GM18498 (cell line): ENCODE measurements around the gene HOXA10.

ENCODE experiments used
- ATAC-seq: cut with Tn5 transposase; IDR thresholded peaks from one replicate; pipeline ENCODE4 v1.9.1; 2021; ENCODE audit warnings: mild to moderate bottlenecking, moderate library complexity; ENCODE audit not compliant: unreplicated experiment

HOXA10 gene

GRCh38 chr7:27157702-27158431 is 16.3 kb downstream of the HOXA10 start:
- ATAC-seq, result no peak

- ATAC-seq, result no peak
Observed at GRCh38 chr7:27156916-27157701, 17.0 kb downstream of the HOXA10 start.

- ATAC-seq, result no peak
Observed at GRCh38 chr7:27156508-27156898, 17.6 kb downstream of the HOXA10 start, which contains the start of gene HOXA7. Gene HOXA7 (minus strand): TSS chr7:27156675. CDS start chr7:27156545, 130 bp downstream.

GRCh38 chr7:27155816-27156507 is 18.2 kb downstream of the HOXA10 start:
- no peak for ATAC-seq

GRCh38 chr7:27154901-27155815 is 19.0 kb downstream of the HOXA10 start:
- no peak for ATAC-seq

- no peak for ATAC-seq
Observed at GRCh38 chr7:27154369-27154768, 19.8 kb downstream of the HOXA10 start.

- ATAC-seq, result no peak
Observed at GRCh38 chr7:27153526-27153925, 20.6 kb downstream of the HOXA10 start.

- no peak for ATAC-seq
Observed at GRCh38 chr7:27152816-27153442, 21.2 kb downstream of the HOXA10 start.

- no peak for ATAC-seq
Observed at GRCh38 chr7:27151931-27152815, 21.9 kb downstream of the HOXA10 start, which contains the start of gene HOXA3. Gene HOXA3 (minus strand): TSS chr7:27152583. CDS start chr7:27110640, 41,943 bp downstream.

- ATAC-seq, result no peak
Observed at GRCh38 chr7:27151341-27151930, 22.7 kb downstream of the HOXA10 start.

- peak; percentile 90 for ATAC-seq
Observed at GRCh38 chr7:27150568-27151340, 23.4 kb downstream of the HOXA10 start.

- ATAC-seq, result no peak
Observed at GRCh38 chr7:27149842-27150567, 24.1 kb downstream of the HOXA10 start.

GRCh38 chr7:27148756-27149641 is 25.1 kb downstream of the HOXA10 start:
- ATAC-seq, result no peak

GRCh38 chr7:27148031-27148755 is 25.9 kb downstream of the HOXA10 start:
- ATAC-seq, result no peak

GRCh38 chr7:27147199-27148030 is 26.7 kb downstream of the HOXA10 start, which contains the start of gene HOXA6:
Gene HOXA6 (minus strand): TSS chr7:27147774. CDS start chr7:27147749, 25 bp downstream.
- ATAC-seq, result no peak
